SJSA1 (cell line): ENCODE data around the gene CRKL. TPM values are rescaled to one million over a fixed set of nuclear protein-coding genes. Genes with fewer than 3 reads are reported as not detected.
"Not testable (repeated sequence)": the region's sequence is repeated elsewhere in the genome, so short reads cannot be mapped to it uniquely, and the experiment has no call there.

ENCODE experiments used
- DNase-seq, 2 experiments: peaks; one replicate each; pipeline ENCODE4 v3.0.0-alpha.2; 2015 to 2020; ENCODE audit warnings: low spot score in 2 of 2, low read depth in 1 of 2
- H3K27ac ChIP-seq: fragments of 250-450 bp; sonication (Bioruptor Pico); 2 replicates; pipeline ENCODE4 v1.5.1; 2020; ENCODE audit warnings: mild to moderate bottlenecking, moderate library complexity
- H3K27me3 ChIP-seq: fragments of 250-450 bp; sonication (Bioruptor Pico); replicated peaks from 2 replicates; pipeline ENCODE4 v1.5.1; 2020; ENCODE audit warnings: mild to moderate bottlenecking, moderate library complexity
- H3K36me3 ChIP-seq: fragments of 250-450 bp; sonication (Bioruptor Pico); 2 replicates; pipeline ENCODE4 v1.5.1; 2020; ENCODE audit warnings: mild to moderate bottlenecking
- H3K4me1 ChIP-seq: fragments of 250-450 bp; sonication (Bioruptor Pico); replicated peaks from 2 replicates; pipeline ENCODE4 v1.6.1; 2021; ENCODE audit warnings: mild to moderate bottlenecking
- H3K4me3 ChIP-seq: fragments of 250-450 bp; sonication (Bioruptor Pico); 2 replicates; pipeline ENCODE4 v1.5.1; 2020; ENCODE audit warnings: mild to moderate bottlenecking
- H3K9me3 ChIP-seq: fragments of 250-450 bp; sonication (Bioruptor Pico); replicated peaks from 2 replicates; pipeline ENCODE4 v1.5.1; 2020; ENCODE audit warnings: mild to moderate bottlenecking
- total RNA-seq: library from RNA; depleted of rRNA; stranded (reverse); fragments of >200 nt; shearing (Covaris generic); gene quantifications from 2 replicates; pipeline ENCODE4 v1.2.3, GENCODE V29; 2014

CRKL gene
- total RNA-seq, 1 experiment from 2014 or later = 53.9 TPM

DNA sequence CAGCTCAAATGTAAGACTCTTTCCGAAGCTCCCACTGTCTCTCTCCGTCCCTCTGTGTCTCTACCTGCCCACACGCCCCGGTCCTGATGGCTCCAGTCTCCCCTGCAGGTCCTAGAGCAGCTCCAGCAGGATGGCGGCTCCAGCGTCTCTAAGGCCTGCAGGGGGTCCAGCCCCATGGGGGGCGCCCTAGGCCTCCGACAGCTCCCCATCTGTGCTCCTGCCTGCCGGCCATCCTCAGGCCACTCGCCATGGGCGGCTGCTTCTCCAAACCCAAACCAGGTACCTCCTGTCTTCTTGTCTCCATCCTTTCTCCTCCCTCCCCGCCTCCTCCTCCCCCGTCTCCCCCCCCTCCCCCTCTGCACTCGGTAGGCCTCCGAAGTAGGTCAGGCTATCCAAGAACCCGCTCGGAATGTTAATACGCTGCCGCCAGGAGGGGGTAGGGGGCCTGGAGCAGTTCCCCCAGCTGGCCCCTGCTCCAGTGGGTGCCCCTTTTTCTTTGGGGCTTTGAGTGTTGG lies 50.5 kb downstream of the CRKL start:
- Histone ChIP-seq H3K4me3 (no peak overlapping the region), H3K4me1 (peaks cover 11% of the 10 kb centered on the region), H3K27ac (no peak overlapping the region), H3K9me3 (no peaks in the 10 kb centered on the region), H3K27me3 (peaks cover 15% of the 10 kb centered on the region), H3K36me3 (no peaks in the 10 kb centered on the region)
- DNase-seq = no peak

DNA sequence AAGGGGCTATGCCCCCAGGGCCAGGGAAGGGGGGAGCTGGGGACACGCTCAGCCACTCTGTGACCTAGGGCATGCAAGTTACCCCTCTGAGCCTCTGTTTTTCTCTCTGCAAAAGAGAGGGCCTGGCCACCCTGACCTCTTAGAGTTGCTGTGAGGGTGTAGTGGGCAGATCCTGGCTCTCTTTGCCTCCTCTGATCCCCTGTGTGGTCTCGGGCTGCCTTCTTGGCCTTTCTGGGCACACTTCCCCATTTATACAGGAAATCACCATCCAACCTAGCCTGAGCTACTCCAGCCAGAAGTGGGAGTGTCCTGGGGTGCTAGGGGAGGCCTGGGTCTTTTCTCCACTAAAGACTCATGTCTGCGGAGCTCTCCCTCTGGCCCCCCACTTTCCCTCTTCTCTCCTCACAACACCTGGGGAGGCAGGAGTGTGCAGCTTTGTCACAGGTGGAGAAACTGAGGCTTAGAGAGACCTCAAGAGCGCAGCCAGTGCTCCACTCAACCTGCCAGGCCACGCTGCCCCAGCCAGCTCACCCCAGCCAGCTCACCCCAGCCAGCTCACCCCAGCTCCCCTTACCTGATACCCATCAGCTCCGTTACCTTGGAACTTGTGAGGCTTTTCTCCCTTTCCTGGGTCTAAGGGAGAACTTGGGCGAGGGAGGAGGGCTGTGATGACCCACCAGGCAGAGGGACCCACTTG lies 51.2 kb downstream of the CRKL start:
- no peak overlapping the region for H3K4me3 ChIP-seq
- DNase-seq = no peak
- H3K27me3 ChIP-seq = peaks cover 15% of the 10 kb centered on the region
- H3K36me3 ChIP-seq = no peaks in the 10 kb centered on the region
- peaks cover 13% of the 10 kb centered on the region for H3K4me1 ChIP-seq
- H3K9me3 ChIP-seq = no peaks in the 10 kb centered on the region
- H3K27ac ChIP-seq = no peak overlapping the region

DNA sequence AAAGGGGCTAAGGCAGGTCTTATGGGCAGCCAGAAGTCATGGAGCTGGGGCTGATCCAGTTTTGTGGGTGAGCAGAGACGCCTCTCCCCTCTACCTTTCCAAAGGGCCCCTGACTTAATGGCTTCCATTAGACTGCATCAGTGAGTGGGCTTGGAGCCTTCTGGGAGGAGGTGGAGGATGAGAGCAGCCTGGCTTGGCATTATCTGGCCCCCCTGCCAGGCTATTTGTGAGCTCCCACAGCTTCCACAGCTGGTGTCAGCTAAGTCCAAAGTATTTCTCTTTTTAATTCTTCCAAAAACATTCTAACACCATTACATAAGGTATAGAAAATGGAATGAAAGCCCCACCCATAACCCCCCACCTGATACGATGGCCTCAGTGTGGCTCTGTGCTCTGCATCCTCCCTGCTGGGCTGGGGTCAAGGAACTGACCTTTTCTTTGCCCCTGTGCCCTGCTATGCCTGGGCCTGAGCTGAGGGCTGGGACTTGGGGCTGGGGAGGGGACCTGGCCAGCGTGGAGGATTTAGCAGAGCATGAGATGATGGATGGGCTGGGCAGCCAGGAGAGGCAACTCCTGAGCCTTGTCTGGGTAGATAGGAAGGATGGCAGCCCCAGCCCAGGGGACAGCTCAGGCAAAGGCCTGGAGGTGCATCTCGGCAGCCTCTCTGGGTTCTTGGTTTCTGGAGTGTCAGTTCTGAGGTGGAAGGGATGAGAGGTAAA lies 53.9 kb downstream of the CRKL start:
- Histone ChIP-seq H3K27ac (no peak overlapping the region), H3K9me3 (no peaks in the 10 kb centered on the region), H3K4me1 (peaks cover 13% of the 10 kb centered on the region), H3K36me3 (no peaks in the 10 kb centered on the region), H3K4me3 (no peak overlapping the region), H3K27me3 (no peaks in the 10 kb centered on the region)
- no peak for DNase-seq

DNA sequence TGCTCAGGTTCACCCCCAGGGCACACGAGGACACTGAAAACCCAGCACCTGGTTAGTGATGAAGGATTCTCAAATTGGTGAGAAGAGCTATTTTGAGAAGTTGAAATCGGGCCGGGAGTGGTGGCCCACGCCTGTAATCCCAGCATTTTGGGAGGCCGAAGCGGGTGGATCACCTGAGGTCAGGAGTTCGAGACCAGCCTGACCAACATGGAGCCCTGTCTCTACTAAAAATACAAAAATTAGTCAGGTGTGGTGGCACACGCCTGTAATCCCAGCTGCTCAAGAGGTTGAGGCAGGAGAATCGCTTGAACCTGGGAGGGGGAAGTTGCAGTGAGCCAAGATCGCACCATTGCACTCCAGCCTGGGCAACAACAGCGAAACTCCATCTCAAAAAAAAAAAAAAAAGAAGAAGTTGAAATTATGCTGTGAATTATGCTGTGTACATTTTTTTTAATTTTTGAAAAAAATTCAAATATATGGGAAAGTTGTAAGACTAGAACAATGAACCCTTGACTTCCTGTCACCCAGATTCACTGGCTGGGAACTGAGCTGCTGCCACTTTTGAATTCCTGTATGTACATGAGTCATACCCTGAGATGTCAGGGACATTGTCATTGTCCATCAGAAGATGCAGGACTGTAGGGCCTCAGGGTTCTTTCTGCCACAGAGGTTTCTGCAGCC lies 54.9 kb downstream of the CRKL start:
- H3K4me1 ChIP-seq = peaks cover 13% of the 10 kb centered on the region
- DNase-seq = peak in 1 of 2 experiments; percentile 48
- not testable (repeated sequence) for H3K36me3 ChIP-seq, H3K27me3 ChIP-seq, H3K9me3 ChIP-seq, H3K4me3 ChIP-seq
- H3K27ac ChIP-seq = peak overlapping the region; percentile 28; the same call in 1 of the 2 replicates

DNA sequence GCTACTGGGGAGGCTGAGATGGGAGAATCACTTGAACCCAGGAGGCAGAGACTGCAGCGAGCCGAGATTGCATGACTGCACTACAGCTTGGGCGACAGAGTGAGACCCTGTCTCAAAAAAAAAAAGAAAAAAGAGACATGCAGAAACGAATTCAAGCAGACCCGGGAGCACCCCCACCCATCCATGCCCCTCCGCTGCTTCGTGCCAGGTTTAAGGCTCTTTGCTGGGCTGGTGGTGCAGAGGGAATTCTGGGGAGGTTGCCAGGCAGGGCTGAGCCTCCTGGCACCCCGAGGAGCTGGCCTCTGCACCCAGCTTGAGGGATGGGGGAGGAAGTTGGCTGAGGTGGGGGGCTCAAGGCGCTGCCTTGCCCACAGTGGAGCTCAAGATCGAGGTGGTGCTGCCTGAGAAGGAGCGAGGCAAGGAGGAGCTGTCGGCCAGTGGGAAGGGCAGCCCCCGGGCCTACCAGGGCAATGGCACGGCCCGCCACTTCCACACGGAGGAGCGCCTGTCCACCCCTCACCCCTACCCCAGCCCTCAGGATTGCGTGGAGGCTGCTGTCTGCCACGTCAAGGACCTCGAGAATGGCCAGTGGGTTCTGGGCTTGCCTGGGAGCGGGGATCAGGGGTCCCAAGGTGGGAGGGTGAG lies 55.8 kb downstream of the CRKL start:
- no peaks in the 10 kb centered on the region for H3K36me3 ChIP-seq
- H3K9me3 ChIP-seq = no peaks in the 10 kb centered on the region
- H3K27me3 ChIP-seq = no peaks in the 10 kb centered on the region
- no peak overlapping the region for H3K4me3 ChIP-seq
- no peak overlapping the region for H3K27ac ChIP-seq
- H3K4me1 ChIP-seq = peaks cover 13% of the 10 kb centered on the region
- no peak for DNase-seq

DNA sequence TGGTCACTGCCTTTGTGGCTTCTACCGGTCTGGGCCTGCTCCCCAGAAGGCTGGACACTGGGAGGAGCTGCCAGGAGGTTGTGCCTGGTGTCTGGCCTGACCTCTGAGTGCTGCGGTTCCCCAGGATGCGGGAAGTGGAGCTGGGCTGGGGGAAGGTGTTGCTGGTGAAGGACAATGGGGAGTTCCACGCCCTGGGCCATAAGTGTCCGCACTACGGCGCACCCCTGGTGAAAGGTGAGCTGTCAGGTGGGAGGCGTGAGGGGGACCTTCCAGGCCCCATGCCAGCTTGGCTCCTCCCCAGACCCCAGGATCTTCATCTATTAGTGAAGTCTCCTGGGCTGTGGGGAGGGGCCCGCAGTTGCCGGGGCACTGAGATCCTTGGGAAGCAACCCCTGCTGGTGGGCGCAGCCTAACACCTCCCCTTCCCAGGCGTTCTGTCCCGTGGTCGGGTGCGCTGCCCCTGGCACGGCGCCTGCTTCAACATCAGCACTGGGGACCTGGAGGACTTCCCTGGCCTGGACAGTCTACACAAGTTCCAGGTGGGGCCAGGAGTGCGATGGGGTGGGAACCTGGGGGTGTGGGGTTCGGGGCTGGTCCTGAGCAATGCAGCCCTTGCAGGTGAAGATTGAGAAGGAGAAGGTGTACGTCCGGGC lies 56.6 kb downstream of the CRKL start:
- H3K9me3 ChIP-seq = peaks cover 3% of the 10 kb centered on the region; the same call in 1 of the 2 replicates
- H3K27me3 ChIP-seq = no peaks in the 10 kb centered on the region
- DNase-seq = no peak
- H3K27ac ChIP-seq = no peak overlapping the region
- H3K4me1 ChIP-seq = peaks cover 13% of the 10 kb centered on the region
- no peaks in the 10 kb centered on the region for H3K36me3 ChIP-seq
- no peak overlapping the region for H3K4me3 ChIP-seq

DNA sequence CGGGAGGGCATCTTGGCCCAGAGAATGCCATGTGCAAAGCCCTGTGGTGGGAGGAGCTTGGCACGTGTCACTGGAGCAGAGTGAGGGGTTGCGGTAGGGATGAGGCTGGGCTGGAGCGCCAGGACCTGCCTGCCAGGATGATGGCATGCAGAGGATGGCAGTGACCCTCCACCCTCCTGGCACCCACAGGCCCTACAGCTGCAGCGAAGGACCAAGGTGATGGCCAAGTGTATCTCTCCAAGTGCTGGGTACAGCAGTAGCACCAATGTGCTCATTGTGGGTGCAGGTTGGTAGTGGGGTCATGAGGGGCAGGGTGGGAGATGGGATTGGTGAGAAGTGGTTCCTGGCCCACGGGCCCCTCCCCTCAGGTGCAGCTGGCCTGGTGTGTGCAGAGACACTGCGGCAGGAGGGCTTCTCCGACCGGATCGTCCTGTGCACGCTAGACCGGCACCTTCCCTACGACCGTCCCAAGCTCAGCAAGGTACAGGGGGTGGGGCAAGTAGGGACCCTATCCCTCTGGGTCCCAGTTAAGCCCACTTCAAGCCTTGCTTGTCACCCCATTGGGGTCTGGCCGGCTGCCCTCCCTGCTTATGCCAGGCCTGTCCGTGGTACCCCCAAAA lies 57.2 kb downstream of the CRKL start:
- no peak overlapping the region for H3K27ac ChIP-seq
- no peak overlapping the region for H3K4me3 ChIP-seq
- DNase-seq = no peak
- no peaks in the 10 kb centered on the region for H3K36me3 ChIP-seq
- H3K27me3 ChIP-seq = no peaks in the 10 kb centered on the region
- peaks cover 13% of the 10 kb centered on the region for H3K4me1 ChIP-seq
- H3K9me3 ChIP-seq = peaks cover 7% of the 10 kb centered on the region; the same call in 1 of the 2 replicates

DNA sequence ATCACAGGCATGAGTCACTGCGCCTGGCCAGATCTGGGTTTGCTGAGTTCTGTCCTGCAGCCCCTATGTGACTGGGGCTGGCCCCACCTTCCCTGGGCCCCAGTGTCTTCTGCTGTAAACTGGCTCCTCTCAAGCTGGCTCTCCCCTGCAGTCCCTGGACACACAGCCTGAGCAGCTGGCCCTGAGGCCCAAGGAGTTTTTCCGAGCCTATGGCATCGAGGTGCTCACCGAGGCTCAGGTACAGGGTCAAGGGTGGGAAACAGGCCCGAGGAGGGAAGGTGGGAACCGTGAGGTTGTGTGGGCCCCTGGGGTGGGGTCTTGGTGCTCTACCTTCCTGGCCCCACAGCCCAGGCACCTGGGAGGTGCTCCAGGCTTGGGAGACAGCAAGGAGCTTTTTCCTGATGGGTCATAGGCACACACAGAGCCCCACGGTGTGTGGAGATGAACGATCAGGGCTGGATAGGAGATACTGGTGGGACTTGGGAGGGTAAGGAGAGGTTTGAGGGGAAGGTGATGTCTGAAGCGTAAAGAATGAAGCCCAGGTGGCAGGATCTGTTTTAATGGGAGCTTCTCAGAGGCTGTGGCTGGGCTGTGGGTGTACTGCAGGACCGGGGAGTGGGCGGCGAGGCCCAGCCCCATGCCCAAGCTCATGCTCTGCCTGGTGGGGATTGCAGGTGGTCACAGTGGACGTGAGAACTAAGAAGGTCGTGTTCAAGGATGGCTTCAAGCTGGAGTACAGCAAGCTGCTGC lies 58.5 kb downstream of the CRKL start:
- H3K36me3 ChIP-seq = no peaks in the 10 kb centered on the region
- no peaks in the 10 kb centered on the region for H3K27me3 ChIP-seq
- H3K4me3 ChIP-seq = no peak overlapping the region

DNA sequence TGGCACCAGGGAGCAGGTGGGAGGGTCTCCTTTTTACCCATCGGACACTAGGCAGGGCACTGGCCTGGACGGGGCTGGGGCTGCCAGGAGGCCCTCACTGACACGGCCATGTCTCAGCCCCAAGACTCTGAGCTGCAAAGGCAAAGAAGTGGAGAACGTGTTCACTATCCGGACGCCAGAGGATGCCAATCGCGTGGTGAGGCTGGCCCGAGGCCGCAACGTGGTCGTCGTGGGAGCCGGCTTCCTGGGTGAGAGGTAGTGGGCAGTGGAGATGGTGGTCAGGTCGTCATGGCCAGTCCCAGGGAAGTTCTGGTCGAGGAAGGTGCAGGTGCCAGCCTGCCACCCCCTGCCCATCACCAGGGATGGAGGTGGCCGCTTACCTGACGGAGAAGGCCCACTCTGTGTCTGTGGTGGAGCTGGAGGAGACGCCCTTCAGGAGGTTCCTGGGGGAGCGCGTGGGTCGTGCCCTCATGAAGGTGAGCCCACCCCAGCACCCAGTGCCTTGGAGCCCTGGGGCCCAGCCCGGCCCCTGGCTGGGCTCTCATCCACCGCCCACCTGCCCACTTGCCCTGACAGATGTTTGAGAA lies 59.2 kb downstream of the CRKL start:
- Histone ChIP-seq H3K9me3 (peaks cover 7% of the 10 kb centered on the region; the same call in 1 of the 2 replicates), H3K4me3 (no peak overlapping the region), H3K36me3 (no peaks in the 10 kb centered on the region), H3K27ac (no peak overlapping the region), H3K4me1 (peaks cover 17% of the 10 kb centered on the region), H3K27me3 (no peaks in the 10 kb centered on the region)
- DNase-seq = no peak

More for the DNA sequence above, 58.5 kb downstream of the CRKL start:
- Histone ChIP-seq H3K4me1 (peaks cover 13% of the 10 kb centered on the region), H3K27ac (no peak overlapping the region), H3K9me3 (peaks cover 7% of the 10 kb centered on the region; the same call in 1 of the 2 replicates)
- DNase-seq = no peak

DNA sequence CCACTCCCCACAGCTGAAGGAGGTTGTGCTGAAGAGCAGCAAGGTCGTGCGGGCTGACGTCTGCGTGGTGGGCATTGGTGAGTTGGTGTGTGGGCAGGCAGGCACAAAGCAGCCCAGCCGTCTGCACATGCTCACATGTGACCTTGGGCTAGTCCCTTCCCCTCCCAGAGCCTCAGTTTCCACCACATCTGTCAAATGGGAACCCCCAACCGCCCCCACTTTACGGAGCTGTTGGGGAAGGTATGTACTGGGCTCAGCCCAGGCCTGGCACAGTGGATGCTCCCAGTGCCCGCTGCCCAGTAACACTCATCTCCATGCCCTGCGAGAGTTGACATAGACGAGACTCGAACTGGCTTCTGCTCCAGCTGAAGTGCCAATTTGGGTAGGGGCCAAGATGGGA lies 59.8 kb downstream of the CRKL start:
- no peak for DNase-seq
- Histone ChIP-seq H3K9me3 (peaks cover 8% of the 10 kb centered on the region; the same call in 1 of the 2 replicates), H3K27me3 (no peaks in the 10 kb centered on the region), H3K4me3 (no peak overlapping the region), H3K27ac (no peak overlapping the region), H3K36me3 (peaks cover 3% of the 10 kb centered on the region), H3K4me1 (peaks cover 20% of the 10 kb centered on the region)

DNA sequence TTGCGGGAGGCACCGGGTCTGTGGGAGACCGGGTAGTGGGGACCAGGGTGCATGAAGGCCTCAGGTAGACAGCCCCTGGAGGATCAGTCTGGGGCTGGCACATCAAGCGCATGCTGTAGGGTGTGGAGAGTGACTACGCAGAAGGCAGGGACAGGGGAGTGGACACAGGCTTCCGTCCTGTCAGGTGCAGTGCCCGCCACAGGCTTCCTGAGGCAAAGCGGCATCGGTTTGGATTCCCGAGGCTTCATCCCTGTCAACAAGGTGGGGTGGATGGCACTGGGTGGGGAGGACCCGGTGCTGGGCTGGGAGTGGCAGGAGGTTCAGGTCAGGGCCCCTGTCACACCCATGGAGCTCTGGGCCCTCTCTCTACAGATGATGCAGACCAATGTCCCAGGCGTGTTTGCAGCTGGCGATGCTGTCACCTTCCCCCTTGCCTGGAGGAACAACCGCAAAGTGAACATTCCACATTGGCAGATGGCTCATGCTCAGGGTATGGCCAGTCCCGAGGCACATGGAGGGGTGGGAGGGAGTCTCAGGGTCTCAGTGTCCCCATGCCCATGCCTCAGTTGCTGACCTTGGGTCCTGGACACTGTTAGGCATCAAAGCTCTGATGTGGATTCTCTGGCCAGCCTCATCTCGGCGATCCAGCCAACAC lies 60.4 kb downstream of the CRKL start:
- no peak for DNase-seq
- Histone ChIP-seq H3K9me3 (peaks cover 10% of the 10 kb centered on the region; the same call in 1 of the 2 replicates), H3K4me3 (no peak overlapping the region), H3K27me3 (no peaks in the 10 kb centered on the region), H3K36me3 (peaks cover 8% of the 10 kb centered on the region), H3K4me1 (peaks cover 20% of the 10 kb centered on the region), H3K27ac (no peak overlapping the region)
